ENCODE data around the gene RGS18. TPM values are rescaled to one million over a fixed set of nuclear protein-coding genes. Genes with fewer than 3 reads are reported as not detected.

Gene RGS18
- total RNA-seq, 4 donors from 2014 or later: 0.68 to 1.1 TPM; not detected in 2

DNA sequence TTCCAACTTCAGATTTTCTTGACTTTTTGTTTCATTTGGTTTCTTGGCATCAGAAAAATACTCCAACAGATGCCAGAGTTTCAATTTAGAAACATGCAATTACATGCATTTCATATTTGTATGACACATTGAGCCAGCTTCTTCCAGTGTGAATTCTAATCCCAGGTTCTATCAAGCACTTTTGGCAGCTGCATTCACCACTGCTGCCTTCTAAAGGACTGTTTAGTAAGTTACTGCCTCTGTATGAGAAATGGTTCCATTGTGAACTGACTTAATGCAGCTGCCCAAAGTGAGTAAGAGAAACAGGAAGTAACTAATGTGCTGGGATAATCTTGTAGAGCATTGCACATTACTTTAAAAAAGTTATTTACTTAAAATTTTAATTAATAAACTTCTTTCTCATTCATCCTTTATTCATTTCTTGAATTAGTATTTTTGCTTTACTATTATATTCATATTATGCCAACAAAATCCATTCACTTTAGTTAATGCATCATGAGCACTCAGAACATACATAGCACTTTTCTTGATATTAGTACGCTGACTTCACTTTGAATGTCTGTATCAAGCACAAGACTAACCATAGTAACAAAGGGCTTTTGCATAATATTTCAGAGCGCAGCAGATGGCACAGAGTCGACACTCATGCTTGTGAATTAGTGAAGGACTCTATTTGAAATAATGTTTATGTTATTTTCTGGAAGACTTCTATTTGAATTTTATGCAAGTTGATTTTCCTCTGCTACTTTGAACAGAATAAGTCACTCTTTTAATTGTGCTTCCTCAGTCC is 9.8 kb downstream of the RGS18 start:
- Histone ChIP-seq H3K9me3 (no peaks in the 10 kb centered on the region), H3K4me3 (no peak overlapping the region), H3K27ac (no peak overlapping the region), H3K27me3 (no peaks in the 10 kb centered on the region), H3K4me1 (no peaks in the 10 kb centered on the region), H3K36me3 (no peaks in the 10 kb centered on the region)
- 78 to 79% methylated on average over 3 of the region's 3 CpGs for WGBS, 2 donors (ENCODE audit: low coverage in 1 of 2)
- in situ Hi-C loops (cut with MboI; ENCODE audit: low pct_ligation_motif_present in 1 of 4, low pct_unique_long_range_greater_than_20kb in 1 of 4, low sequenced_read_pairs in 3 of 4): no loop called here
- no peak for DNase-seq
- intact Hi-C loops (cut with DNase I; ENCODE audit: low total_unique reads): loop anchor here (2.0 kb wide), 1 partner anchor 49 kb away; no protein-coding TSS in a partner anchor
- no peak for TF ChIP-seq EP300 (IDR thresholded peaks at IDR 0.05; ENCODE audit: low read depth)
- TF ChIP-seq POLR2A (IDR thresholded peaks at IDR 0.05): no peak
- TF ChIP-seq, protein P1, sequence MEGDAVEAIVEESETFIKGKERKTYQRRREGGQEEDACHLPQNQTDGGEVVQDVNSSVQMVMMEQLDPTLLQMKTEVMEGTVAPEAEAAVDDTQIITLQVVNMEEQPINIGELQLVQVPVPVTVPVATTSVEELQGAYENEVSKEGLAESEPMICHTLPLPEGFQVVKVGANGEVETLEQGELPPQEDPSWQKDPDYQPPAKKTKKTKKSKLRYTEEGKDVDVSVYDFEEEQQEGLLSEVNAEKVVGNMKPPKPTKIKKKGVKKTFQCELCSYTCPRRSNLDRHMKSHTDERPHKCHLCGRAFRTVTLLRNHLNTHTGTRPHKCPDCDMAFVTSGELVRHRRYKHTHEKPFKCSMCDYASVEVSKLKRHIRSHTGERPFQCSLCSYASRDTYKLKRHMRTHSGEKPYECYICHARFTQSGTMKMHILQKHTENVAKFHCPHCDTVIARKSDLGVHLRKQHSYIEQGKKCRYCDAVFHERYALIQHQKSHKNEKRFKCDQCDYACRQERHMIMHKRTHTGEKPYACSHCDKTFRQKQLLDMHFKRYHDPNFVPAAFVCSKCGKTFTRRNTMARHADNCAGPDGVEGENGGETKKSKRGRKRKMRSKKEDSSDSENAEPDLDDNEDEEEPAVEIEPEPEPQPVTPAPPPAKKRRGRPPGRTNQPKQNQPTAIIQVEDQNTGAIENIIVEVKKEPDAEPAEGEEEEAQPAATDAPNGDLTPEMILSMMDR (IDR thresholded peaks at IDR 0.05): no peak
- no peak for TF ChIP-seq POLR2AphosphoS5 (IDR thresholded peaks at IDR 0.05)

DNA sequence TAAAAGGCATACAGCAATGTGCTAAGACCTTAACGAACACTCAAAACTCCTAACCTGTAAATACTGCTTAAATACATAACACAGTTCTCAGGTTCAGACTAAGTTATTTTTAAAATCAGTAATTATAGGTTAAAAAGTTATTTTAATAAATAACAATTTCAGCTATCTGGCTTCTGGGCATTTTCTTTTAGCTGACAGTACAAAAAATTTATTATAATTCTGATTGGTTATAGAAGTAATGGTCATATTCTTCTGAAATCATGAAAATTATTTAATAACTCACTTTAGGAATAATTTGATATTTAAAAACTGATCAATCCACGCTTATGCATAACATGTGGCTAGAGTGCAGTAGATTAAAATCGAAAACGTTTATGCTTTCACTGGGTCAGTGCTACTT is 10.7 kb downstream of the RGS18 start:
- TF ChIP-seq EP300 (IDR thresholded peaks at IDR 0.05; ENCODE audit: low read depth) (no peak), POLR2A (IDR thresholded peaks at IDR 0.05) (no peak), POLR2AphosphoS5 (IDR thresholded peaks at IDR 0.05) (no peak)
- TF ChIP-seq, protein P1 (IDR thresholded peaks at IDR 0.05): no peak
- no peaks in the 10 kb centered on the region for H3K36me3 ChIP-seq
- in situ Hi-C loops (cut with MboI; ENCODE audit: low pct_ligation_motif_present in 1 of 4, low pct_unique_long_range_greater_than_20kb in 1 of 4, low sequenced_read_pairs in 3 of 4) (no loop called here), intact Hi-C loops (cut with DNase I; ENCODE audit: low total_unique reads) (no loop called here)
- no peak for DNase-seq
- 69 to 71% methylated on average over 4 of the region's 4 CpGs for WGBS, 2 donors (ENCODE audit: low coverage in 1 of 2)
- H3K4me3 ChIP-seq: no peak overlapping the region
- no peak overlapping the region for H3K27ac ChIP-seq
- H3K4me1 ChIP-seq: no peaks in the 10 kb centered on the region
- H3K9me3 ChIP-seq: no peaks in the 10 kb centered on the region
- H3K27me3 ChIP-seq: no peaks in the 10 kb centered on the region

GRCh38 chr1:192170196-192170984 is 12.1 kb downstream of the RGS18 start:
- Histone ChIP-seq H3K9me3 (no peaks in the 10 kb centered on the region), H3K36me3 (no peaks in the 10 kb centered on the region), H3K27me3 (no peaks in the 10 kb centered on the region), H3K4me1 (no peaks in the 10 kb centered on the region), H3K4me3 (no peak overlapping the region), H3K27ac (no peak overlapping the region)
- in situ Hi-C loops (cut with MboI; ENCODE audit: low pct_ligation_motif_present in 1 of 4, low pct_unique_long_range_greater_than_20kb in 1 of 4, low sequenced_read_pairs in 3 of 4) (no loop called here), intact Hi-C loops (cut with DNase I; ENCODE audit: low total_unique reads) (no loop called here)
- TF ChIP-seq EP300 (IDR thresholded peaks at IDR 0.05; ENCODE audit: low read depth): no peak
- TF ChIP-seq, protein P1 (IDR thresholded peaks at IDR 0.05): no peak
- no peak for TF ChIP-seq POLR2AphosphoS5 (IDR thresholded peaks at IDR 0.05)
- TF ChIP-seq POLR2A (IDR thresholded peaks at IDR 0.05): no peak
- WGBS, 2 donors (ENCODE audit: low coverage in 1 of 2): 38 to 48% methylated on average over 3 to 6 of the region's 6 CpGs
- DNase-seq: no peak

DNA sequence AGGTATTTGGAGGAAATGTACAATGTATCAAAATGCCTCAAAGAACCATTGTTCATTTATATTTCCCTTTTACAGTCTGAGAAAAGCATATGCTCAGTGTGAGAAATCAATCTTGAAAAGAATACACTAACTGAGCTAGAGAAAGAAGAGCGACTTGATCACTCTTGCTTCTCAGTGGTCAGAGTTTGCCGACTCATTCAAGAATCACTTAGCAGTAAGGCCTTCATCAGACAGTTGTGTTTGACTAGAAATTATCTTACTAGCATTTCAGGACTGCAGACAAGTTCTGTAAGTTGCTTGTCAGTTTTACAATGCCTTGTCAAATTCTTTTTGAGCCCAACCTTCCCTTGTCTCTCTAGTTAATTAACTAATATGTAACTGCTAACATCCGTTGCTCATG is 12.9 kb downstream of the RGS18 start:
- no peaks in the 10 kb centered on the region for H3K36me3 ChIP-seq
- no peaks in the 10 kb centered on the region for H3K9me3 ChIP-seq
- no peak overlapping the region for H3K4me3 ChIP-seq
- no peak overlapping the region for H3K27ac ChIP-seq
- no peak for DNase-seq
- no peaks in the 10 kb centered on the region for H3K27me3 ChIP-seq
- intact Hi-C loops (cut with DNase I; ENCODE audit: low total_unique reads): no loop called here
- in situ Hi-C loops (cut with MboI; ENCODE audit: low pct_ligation_motif_present in 1 of 4, low pct_unique_long_range_greater_than_20kb in 1 of 4, low sequenced_read_pairs in 3 of 4): no loop called here
- WGBS, 2 donors (ENCODE audit: low coverage in 1 of 2): 70 to 80% methylated on average over 3 of the region's 3 CpGs
- H3K4me1 ChIP-seq: no peaks in the 10 kb centered on the region
- TF ChIP-seq POLR2A (IDR thresholded peaks at IDR 0.05) (no peak), POLR2AphosphoS5 (IDR thresholded peaks at IDR 0.05) (no peak), EP300 (IDR thresholded peaks at IDR 0.05; ENCODE audit: low read depth) (no peak)
- TF ChIP-seq, protein P1 (IDR thresholded peaks at IDR 0.05): no peak
